ENCODE measurements around the gene SERF2. TPM values are rescaled to one million over a fixed set of nuclear protein-coding genes. Genes with fewer than 3 reads are reported as not detected.
"Not testable (repeated sequence)": the region's sequence is repeated elsewhere in the genome, so short reads cannot be mapped to it uniquely, and the experiment has no call there.

The SERF2 gene
- total RNA-seq, 2 donors from 2014 or later: 521 to 550 TPM

DNA sequence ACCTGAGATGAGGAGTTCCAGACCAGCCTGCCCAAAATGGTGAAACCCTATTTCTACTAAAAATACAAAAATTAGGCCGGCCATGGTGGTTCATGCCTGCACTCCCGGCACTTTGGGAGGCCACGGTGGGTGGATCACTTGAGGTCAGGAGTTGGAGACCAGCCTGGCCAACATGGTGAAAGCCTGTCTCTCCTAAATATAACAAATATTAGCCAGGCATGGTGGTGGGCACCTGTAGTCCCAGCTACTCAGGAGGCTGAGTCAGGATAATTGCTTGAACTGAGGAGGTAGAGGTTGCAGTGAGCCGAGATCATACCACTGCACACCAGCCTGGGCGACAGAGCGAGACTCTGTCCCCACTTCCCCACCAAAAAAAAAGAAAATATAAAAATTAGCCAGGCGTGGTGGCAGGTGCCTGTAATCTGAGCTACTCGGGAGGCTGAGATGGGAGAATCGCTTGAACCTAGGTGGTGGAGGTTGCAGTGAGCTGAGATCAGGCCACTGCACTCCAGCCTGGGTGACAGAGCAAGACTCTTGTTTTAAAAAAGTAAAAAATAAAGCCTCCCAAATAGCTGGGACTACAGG lies 38.7 kb downstream of the SERF2 start:
- Mint-ChIP-seq H3K4me3 (peak overlapping the region; percentile 98), H3K27ac (peak overlapping the region; percentile 65), H3K36me3 (ENCODE audit: low read depth) (peaks cover 92% of the 10 kb centered on the region)
- H3K27me3 Mint-ChIP-seq; H3K9me3 Mint-ChIP-seq; ATAC-seq (replicated peaks); H3K4me1 Mint-ChIP-seq: not testable (repeated sequence)

GRCh38 chr15:43831519-43832052 lies 39.5 kb downstream of the SERF2 start:
- ATAC-seq (replicated peaks); H3K27me3 Mint-ChIP-seq; H3K9me3 Mint-ChIP-seq; H3K27ac Mint-ChIP-seq; H3K4me1 Mint-ChIP-seq: not testable (repeated sequence)
- H3K36me3 Mint-ChIP-seq (ENCODE audit: low read depth): peaks cover 100% of the 10 kb centered on the region
- H3K4me3 Mint-ChIP-seq: peak overlapping the region; percentile 98

DNA sequence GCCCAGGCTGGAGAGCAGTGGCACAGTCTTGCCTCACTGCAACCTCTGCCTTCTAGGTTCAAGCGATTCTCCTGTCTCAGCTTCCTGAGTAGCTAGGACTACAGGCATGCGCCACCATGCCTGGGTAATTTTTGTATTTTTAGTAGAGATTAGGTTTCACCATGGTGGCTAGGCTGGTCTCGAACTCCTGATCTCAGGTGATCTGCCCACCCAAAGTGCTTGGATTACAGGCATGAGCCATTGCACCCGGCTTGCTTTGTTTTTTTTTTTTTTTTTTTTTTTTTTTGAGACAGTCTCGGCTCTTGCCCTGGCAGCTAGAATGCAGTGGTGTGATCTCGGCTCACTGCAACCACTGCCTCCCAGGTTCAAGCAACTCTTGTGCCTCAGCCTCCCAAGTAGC lies 40.4 kb downstream of the SERF2 start:
- not testable (repeated sequence) for H3K9me3 Mint-ChIP-seq; H3K27ac Mint-ChIP-seq; ATAC-seq (replicated peaks); H3K27me3 Mint-ChIP-seq; H3K4me1 Mint-ChIP-seq
- Mint-ChIP-seq H3K4me3 (peak overlapping the region; percentile 98), H3K36me3 (ENCODE audit: low read depth) (peaks cover 100% of the 10 kb centered on the region)

DNA sequence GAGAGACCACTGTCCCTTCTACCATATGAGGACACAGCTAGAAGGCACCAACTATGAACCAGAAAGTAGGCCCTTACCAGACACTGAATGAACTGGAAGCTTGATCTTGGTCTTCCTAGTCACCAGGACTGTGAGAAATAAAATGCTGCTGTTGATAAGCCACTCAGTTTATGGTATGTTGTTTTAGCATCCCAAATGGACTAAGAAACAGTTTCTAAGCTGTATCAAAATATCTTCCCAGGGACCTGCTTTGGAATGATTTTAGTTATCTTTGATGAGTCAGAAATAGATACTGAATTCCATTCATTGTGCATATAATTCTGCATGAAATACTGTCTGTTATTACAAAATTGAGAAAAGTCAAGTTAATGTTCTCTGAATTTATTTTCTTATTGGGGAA lies 53.3 kb downstream of the SERF2 start:
- peaks cover 6% of the 10 kb centered on the region for H3K4me1 Mint-ChIP-seq
- no peak for ATAC-seq (replicated peaks)
- H3K27ac Mint-ChIP-seq: no peak overlapping the region
- no peaks in the 10 kb centered on the region for H3K27me3 Mint-ChIP-seq
- H3K4me3 Mint-ChIP-seq: no peak overlapping the region
- no peaks in the 10 kb centered on the region for H3K9me3 Mint-ChIP-seq
- peaks cover 97% of the 10 kb centered on the region for H3K36me3 Mint-ChIP-seq (ENCODE audit: low read depth)

Other genes starting within 250 kb of the SERF2 start
- gene PPIP5K1, start 202.1 kb upstream of the SERF2 start, total RNA-seq: 10 to 100 TPM; 20.2 to 43.6 TPM
- under 1 TPM in 1 of 2 donors, not detected in 1; 0.32 TPM for gene CKMT1B, start 198.3 kb upstream of the SERF2 start, total RNA-seq
- gene STRC, start 173.5 kb upstream of the SERF2 start, total RNA-seq: 1 to 10 TPM; 1.1 to 4.4 TPM
- 1 to 10 TPM; 2.5 to 8.8 TPM for gene CATSPER2, start 143.5 kb upstream of the SERF2 start, total RNA-seq
- gene CKMT1A, start 98.5 kb upstream of the SERF2 start, total RNA-seq: under 1 TPM in 1 of 2 donors, not detected in 1; 0.28 TPM
- 100 to 1,000 TPM; 193 to 253 TPM for gene PDIA3, start 45.9 kb upstream of the SERF2 start, total RNA-seq
- gene ELL3, start 15.4 kb upstream of the SERF2 start, total RNA-seq: 1 to 10 TPM in 1 of 2 donors, under 1 TPM in 1; 0.54 to 1.4 TPM
- gene SERINC4, start 7.9 kb downstream of the SERF2 start, total RNA-seq: under 1 TPM; 0.17 to 0.24 TPM
- 10 to 100 TPM; 15.6 to 17.5 TPM for gene HYPK, start 8.3 kb downstream of the SERF2 start, total RNA-seq
- gene MFAP1, start 32.4 kb downstream of the SERF2 start, total RNA-seq: 10 to 100 TPM; 46.5 to 63.4 TPM
- 10 to 100 TPM; 73.0 to 86.2 TPM for gene WDR76, start 34.7 kb downstream of the SERF2 start, total RNA-seq

Measured in activated T-helper 17 cell treated with anti-CD3 and anti-CD28 coated beads, Interleukin-2, amount 50 U/mL, for 72 hours (primary cell).